ENCODE data around the gene SMIM9.
"Not testable (repeated sequence)": the region's sequence is repeated elsewhere in the genome, so short reads cannot be mapped to it uniquely, and the experiment has no call there.

SMIM9 gene

DNA sequence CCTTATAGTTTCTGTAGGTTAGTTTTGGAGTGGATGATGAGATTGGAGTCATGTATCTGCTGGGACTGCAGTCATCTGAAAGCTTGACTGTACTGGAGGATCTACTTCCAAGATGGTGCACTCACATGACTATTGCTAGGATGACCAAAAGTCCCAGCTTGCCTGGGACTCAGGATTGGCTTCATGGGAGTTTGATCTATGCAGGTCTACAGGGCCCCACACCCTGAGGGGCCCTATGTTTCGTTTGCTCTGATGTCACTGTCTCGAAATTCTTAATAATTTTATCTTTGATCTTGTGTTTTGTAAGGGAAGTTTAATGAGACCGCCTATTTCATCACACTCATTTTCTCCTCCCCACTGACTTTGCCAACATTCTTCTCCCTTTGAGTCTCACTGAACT is at the start of gene SMIM9:
Gene SMIM9 (minus strand): TSS at position 101 of the 400 bp plus-strand sequence. CDS start 3,806 bp downstream, outside the sequence.
- DNase-seq (ENCODE audit: low spot score): no peak

GRCh38 chrX:154884069-154884468 is 49.6 kb upstream of the SMIM9 start:
- not testable (repeated sequence) for DNase-seq (ENCODE audit: low spot score)

GRCh38 chrX:154873329-154873728 is 38.9 kb upstream of the SMIM9 start:
- DNase-seq (ENCODE audit: low spot score): no peak

DNA sequence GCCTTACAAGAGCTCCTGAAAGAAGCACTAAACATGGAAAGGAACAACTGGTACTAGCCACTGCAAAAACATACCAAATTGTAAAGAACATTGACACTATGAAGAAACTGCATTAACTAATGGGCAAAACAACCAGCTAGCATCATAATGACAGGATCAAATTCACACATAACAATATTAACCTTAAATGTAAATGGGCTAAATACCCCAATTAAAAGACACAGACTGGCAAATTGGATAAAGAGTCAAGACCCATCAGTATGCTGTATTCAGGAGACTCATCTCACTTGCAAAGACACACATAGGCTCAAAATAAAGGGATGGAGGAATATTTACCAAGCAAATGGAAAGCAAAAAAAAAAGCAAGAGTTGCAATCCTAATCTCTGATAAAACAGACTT is 34.1 kb upstream of the SMIM9 start:
- DNase-seq (ENCODE audit: low spot score): not testable (repeated sequence)

- no peak for DNase-seq (ENCODE audit: low spot score)
These were observed 20.8 kb upstream of the SMIM9 start for GRCh38 chrX:154855256-154855655.

- DNase-seq (ENCODE audit: low spot score): no peak
These were observed 16.6 kb upstream of the SMIM9 start for GRCh38 chrX:154850957-154851611.

GRCh38 chrX:154840856-154841255 is 6.4 kb upstream of the SMIM9 start:
- DNase-seq (ENCODE audit: low spot score): peak; percentile 55

DNA sequence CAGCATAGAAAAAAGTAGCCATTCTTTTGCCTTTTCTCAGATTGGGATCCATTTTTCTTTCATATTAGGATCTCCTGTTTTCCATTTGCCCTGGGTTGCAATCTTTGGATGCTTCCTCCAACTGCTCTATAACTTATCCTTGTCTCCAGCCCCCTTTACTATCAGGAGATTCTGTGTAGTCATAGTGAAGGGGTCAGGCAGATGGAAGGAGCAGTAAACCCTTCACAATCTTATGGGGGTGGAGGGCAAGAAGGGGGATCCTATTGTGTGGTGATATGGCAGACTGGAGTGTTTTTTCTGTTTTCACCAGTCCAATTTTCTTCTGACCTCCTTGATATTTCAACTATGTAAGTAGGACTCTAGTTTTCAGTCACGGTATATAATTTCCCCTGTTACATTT is 1.7 kb upstream of the SMIM9 start:
- DNase-seq (ENCODE audit: low spot score): no peak

GRCh38 chrX:154833746-154834274 is 652 bp downstream of the SMIM9 start:
- no peak for DNase-seq (ENCODE audit: low spot score)

GRCh38 chrX:154829926-154830442 is 4.5 kb downstream of the SMIM9 start:
- no peak for DNase-seq (ENCODE audit: low spot score)

- DNase-seq (ENCODE audit: low spot score): no peak
These were observed 5.3 kb downstream of the SMIM9 start for GRCh38 chrX:154829134-154829533.

DNA sequence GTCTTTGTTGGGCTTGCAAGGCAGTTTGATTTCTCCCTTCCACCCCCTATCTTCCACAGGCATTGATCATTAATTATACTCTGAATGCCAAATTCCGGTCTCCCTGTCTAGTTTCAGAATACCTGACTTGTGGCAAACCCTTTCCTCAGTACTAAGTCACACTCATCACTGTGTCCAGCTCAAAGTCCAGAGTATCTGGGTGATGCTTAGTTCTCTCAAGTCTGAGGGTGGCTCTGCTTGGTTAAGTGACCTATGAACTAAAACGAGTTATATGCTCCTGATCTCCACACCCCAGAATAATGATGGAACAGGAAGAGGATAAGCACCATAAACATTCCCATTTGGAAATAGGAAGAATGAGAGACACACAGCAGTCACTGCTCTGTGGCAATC is 6.5 kb downstream of the SMIM9 start:
- DNase-seq (ENCODE audit: low spot score): no peak

DNA sequence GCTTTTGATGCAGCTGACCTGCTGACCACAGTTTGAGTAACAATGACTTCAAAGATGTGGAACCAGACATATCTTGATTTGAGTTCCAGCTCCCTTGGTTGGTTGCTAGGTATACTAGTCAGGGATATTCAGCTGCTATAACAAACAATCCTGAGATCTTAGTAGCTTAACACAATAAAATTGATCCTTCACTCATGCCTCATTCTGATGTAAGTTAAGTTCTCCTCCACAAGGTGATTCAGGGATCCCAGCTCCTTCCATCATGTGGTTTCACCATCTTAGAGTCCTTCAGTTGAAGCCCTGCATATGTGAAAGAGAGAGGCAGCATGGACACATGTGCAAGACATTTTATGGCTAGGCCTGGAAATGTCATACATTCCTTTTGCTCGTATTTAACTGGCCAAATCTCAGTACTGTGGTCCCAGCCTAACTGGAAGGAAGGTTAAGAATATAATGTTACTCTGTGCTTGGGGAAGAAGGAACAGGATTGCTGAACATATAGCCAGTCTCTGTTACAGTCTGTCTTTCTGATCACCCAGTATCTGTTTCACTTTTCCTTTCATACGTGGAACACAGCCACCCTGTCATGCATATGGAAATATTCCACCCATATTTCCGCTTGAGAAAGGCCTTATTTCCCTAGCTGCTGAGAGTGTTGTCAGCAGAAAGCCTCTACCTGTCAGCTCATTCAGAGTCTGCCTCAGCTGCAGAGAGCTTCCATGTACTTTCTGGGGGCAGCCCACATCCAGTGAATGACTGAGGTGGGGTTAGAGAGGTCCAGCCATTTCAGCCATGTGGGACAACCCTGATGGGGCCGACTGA is 7.1 kb downstream of the SMIM9 start:
- DNase-seq (ENCODE audit: low spot score): peak; percentile 39

DNA sequence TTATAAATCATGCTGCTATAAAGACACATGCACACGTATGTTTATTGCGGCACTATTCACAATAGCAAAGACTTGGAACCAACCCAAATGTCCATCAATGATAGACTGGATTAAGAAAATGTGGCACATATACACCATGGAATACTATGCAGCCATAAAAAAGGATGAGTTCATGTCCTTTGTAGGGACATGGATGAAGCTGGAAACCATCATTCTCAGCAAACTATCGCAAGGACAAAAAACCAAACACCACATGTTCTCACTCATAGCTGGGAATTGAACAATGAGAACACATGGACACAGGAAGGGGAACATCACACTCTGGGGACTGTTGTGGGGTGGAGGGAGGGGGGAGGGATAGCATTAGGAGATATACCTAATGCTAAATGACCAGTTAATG is 8.9 kb downstream of the SMIM9 start:
- not testable (repeated sequence) for DNase-seq (ENCODE audit: low spot score)

DNA sequence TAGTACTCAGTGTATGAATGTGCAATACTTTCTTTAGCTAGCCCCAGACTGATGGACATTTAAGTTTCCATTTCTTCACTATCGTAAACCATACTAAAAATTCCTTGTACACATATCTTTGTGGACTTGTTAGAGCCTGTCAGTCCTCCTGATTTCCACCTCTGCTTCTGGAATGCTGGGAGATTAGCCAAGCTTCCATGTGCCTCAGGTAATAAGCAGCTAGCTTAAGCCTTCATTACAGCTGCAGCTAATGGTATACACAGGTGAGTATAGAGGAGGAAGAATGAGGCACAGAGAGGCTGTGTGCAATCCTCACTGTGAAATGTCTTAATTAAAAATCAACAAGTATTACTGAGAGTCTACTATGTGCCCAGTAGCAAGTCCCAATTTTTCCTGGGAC is 9.8 kb downstream of the SMIM9 start:
- no peak for DNase-seq (ENCODE audit: low spot score)

- no peak for DNase-seq (ENCODE audit: low spot score)
These were observed 12.4 kb downstream of the SMIM9 start for GRCh38 chrX:154822029-154822428.

GRCh38 chrX:154821523-154821922 is 12.9 kb downstream of the SMIM9 start:
- no peak for DNase-seq (ENCODE audit: low spot score)

- no peak for DNase-seq (ENCODE audit: low spot score)
These were observed 14.6 kb downstream of the SMIM9 start for GRCh38 chrX:154819771-154820341.

DNA sequence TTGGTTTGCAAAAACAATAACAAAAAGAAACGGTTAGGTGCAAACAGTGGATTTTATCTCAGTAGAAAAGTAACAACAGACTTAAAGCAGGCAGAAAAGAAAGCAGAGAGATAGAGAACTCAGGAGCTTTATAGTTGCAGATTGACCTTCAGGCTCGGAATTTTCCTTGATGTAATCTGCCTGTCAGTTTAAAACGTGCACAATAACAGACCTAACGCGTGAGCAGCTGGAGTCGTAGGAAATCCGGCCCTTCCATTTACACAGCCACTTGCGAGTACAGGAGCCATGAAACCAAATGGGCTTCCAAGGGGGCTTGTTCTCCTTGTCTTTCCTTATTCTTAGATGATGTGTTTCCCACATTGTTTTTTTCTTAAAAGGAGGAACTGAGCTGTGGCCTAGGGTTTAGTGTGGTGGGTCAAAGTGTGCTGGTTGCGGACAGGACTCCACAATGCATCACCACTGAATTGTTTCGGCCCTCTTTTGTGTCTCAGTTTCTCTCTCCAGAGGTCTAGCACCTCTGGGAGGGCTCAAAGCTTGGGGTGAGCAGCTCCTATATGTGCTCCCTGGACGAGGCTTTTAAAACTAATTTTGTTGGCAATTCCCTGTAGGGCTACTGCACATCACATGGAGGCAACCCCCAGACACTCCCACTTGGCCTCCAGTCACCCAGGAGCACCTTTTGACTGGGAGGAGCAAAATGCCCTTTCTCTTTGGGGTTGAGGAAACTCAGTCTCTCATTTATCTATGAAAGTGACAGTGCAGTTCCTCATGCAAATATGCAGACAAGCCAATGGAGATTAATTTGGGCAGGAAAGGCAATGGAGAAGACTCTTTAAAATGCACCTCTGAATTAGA is 15.3 kb downstream of the SMIM9 start:
- no peak for DNase-seq (ENCODE audit: low spot score)

DNA sequence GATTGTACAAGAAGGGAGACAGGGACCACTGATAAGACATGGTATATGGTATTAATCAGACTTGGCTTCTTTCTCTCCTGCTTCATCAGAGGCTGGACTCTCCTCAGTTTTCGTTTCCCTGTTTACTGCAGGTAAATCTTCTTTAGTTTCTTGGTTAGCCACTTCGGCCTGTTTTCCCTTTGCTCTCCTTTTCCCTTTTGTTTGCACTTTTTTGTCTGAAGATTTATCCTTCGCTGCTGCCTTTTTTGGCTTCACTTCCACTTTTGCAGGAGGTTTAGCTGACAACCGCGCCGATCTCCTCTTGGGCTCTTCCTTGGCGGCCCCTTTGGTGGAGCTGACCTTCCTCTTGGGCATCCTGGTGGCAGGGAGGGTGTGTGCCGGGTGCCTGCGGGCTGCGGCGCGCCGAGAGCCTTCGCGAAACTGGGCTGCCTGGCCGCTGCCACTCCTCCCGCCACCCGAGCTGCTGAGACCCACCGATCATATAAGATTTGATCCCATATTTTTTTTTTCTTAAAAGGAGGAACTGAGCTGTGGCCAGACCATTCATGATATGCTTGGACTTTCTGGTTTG is 17.3 kb downstream of the SMIM9 start:
- DNase-seq (ENCODE audit: low spot score): not testable (repeated sequence)

GRCh38 chrX:154816326-154816898 is 18.1 kb downstream of the SMIM9 start:
- DNase-seq (ENCODE audit: low spot score): not testable (repeated sequence)
